Common myeloid progenitor, CD34-positive (primary cell): ENCODE data around the gene WFDC12.

ENCODE experiments used
- CTCF ChIA-PET: fragments of 350-600 bp; sonication (Branson Sonifier 250); formaldehyde crosslinking; loops from one replicate; lab custom pipeline; 2021; ENCODE audit warnings: antibody characterized with exemption; lab: Charles Lee
- POLR2A ChIA-PET: fragments of 350-600 bp; sonication (Branson Sonifier 250); formaldehyde crosslinking; loops from one replicate; lab custom pipeline; 2021; ENCODE audit warnings: antibody characterized with exemption; lab: Charles Lee
- DNase-seq, 3 donors: peaks; one replicate each; pipeline versions ENCODE4 v3.0.0 to v3.0.0-alpha.2; 2013
- H3K27ac ChIP-seq, 2 experiments: 1 replicate in 1 of 2; 2 replicates in 1 of 2; pipeline ENCODE4 v1.7.0; 2013; ENCODE audit warnings: inconsistent platforms in 2 of 2, low read length in 2 of 2, mild to moderate bottlenecking in 2 of 2, low read depth in 1 of 2, moderate library complexity in 1 of 2; ENCODE audit not compliant: severe bottlenecking in 2 of 2, insufficient read depth in 1 of 2, poor library complexity in 1 of 2
- H3K27me3 ChIP-seq, 5 experiments: replicated peaks in 2 of 5; 1 replicate in 3 of 5; 2 replicates in 2 of 5; pipeline versions ENCODE4 v1.6.1 to v1.7.0; 2013; ENCODE audit warnings: low read length in 4 of 5, mild to moderate bottlenecking in 2 of 5, moderate library complexity in 2 of 5, inconsistent platforms in 1 of 5; ENCODE audit not compliant: insufficient read depth in 5 of 5, control insufficient read depth in 4 of 5
- H3K36me3 ChIP-seq, 4 experiments: 1 replicate in 2 of 4; 2 replicates in 2 of 4; pipeline versions ENCODE4 v1.6.1 to v1.7.0; 2013; ENCODE audit warnings: low read length in 3 of 4, control low read depth in 1 of 4, mild to moderate bottlenecking in 1 of 4; ENCODE audit not compliant: control insufficient read depth in 4 of 4, insufficient read depth in 4 of 4
- H3K4me1 ChIP-seq, 4 experiments: 1 replicate in 3 of 4; 2 replicates in 1 of 4; pipeline versions ENCODE4 v1.6.1 to v1.7.1; 2013; ENCODE audit warnings: low read length in 3 of 4, mild to moderate bottlenecking in 3 of 4, control low read depth in 1 of 4, inconsistent platforms in 1 of 4, moderate library complexity in 1 of 4; ENCODE audit not compliant: control insufficient read depth in 4 of 4, insufficient read depth in 4 of 4; ENCODE audit errors: control extremely low read depth in 1 of 4
- H3K4me3 ChIP-seq, 7 experiments: 1 replicate in 4 of 7; 2 replicates in 3 of 7; pipeline versions ENCODE4 v1.5.1 to v1.7.0; 2013; ENCODE audit warnings: mild to moderate bottlenecking in 7 of 7, low read length in 6 of 7, moderate library complexity in 6 of 7, inconsistent platforms in 2 of 7, low read depth in 2 of 7, control low read depth in 1 of 7; ENCODE audit not compliant: insufficient read depth in 4 of 7, control insufficient read depth in 1 of 7; ENCODE audit errors: extremely low read depth in 1 of 7
- H3K9me3 ChIP-seq, 5 experiments: 1 replicate in 4 of 5; 2 replicates in 1 of 5; pipeline versions ENCODE4 v1.6.1 to v1.7.1; 2013; ENCODE audit warnings: low read length in 4 of 5, mild to moderate bottlenecking in 2 of 5, inconsistent platforms in 1 of 5, low read depth in 1 of 5, moderate library complexity in 1 of 5; ENCODE audit not compliant: control insufficient read depth in 4 of 5, insufficient read depth in 2 of 5; ENCODE audit errors: control extremely low read depth in 1 of 5
- WGBS: methylation state at CpG from one replicate; pipeline ENCODE4 v1.1.5; 2013; ENCODE audit not compliant: insufficient coverage; 5-methylcytosine and 5-hydroxymethylcytosine counted together

Gene WFDC12

GRCh38 chr20:45087814-45088213 lies 36.5 kb downstream of the WFDC12 start:
- peaks cover 0 to 4% (median 3%) of the 10 kb centered on the region in 5 experiments for H3K9me3 ChIP-seq
- peaks cover 0 to 12% (median 7%) of the 10 kb centered on the region in 4 experiments for H3K36me3 ChIP-seq
- no peaks in the 10 kb centered on the region for H3K27me3 ChIP-seq
- ChIA-PET POLR2A (no interaction called here), CTCF (interaction anchor here (15.5 kb wide), 1 partner anchor 37 kb away, joined by 199 read pairs; no protein-coding TSS in a partner anchor)
- H3K27ac ChIP-seq, result no peak overlapping the region
- peaks cover 0 to 3% (median 1%) of the 10 kb centered on the region in 4 experiments for H3K4me1 ChIP-seq
- DNase-seq, result no peak
- 86% methylated on average over 1 of the region's 1 CpG for WGBS
- H3K4me3 ChIP-seq, result no peak overlapping the region

- ChIA-PET POLR2A (no interaction called here), CTCF (interaction anchor here (0.6 to 15.5 kb wide), 6 partner anchors 8 to 76 kb away, joined by 3 to 199 read pairs (median 4); no protein-coding TSS in a partner anchor)
- Histone ChIP-seq H3K36me3 (peaks cover 0 to 17% (median 12%) of the 10 kb centered on the region in 4 experiments), H3K4me3 (no peak overlapping the region), H3K27me3 (no peaks in the 10 kb centered on the region), H3K9me3 (peaks cover 0 to 9% (median 6%) of the 10 kb centered on the region in 5 experiments), H3K4me1 (peaks cover 0 to 3% (median 1%) of the 10 kb centered on the region in 4 experiments), H3K27ac (no peak overlapping the region)
- 83% methylated on average over 1 of the region's 3 CpGs for WGBS
- peak in 2 of 3 donors; percentile 27 to 36 for DNase-seq
Observed at GRCh38 chr20:45087097-45087790, 37.0 kb downstream of the WFDC12 start.

- CTCF ChIA-PET, result interaction anchor here (1.3 to 15.5 kb wide), 5 partner anchors 9 to 35 kb away, joined by 3 to 199 read pairs (median 5); no protein-coding TSS in a partner anchor
- Histone ChIP-seq H3K27ac (no peak overlapping the region), H3K27me3 (no peaks in the 10 kb centered on the region), H3K36me3 (peaks cover 7 to 30% (median 21%) of the 10 kb centered on the region in 4 experiments), H3K4me3 (no peak overlapping the region), H3K9me3 (peaks cover 0 to 14% (median 6%) of the 10 kb centered on the region in 5 experiments), H3K4me1 (peaks cover 0 to 3% (median 1%) of the 10 kb centered on the region in 4 experiments)
- POLR2A ChIA-PET, result no interaction called here
- DNase-seq, result no peak
- no CpG with 5 or more reads among the region's 1 CpG for WGBS
Observed at GRCh38 chr20:45085867-45086266, 38.4 kb downstream of the WFDC12 start.

- peaks cover 0 to 14% (median 6%) of the 10 kb centered on the region in 5 experiments for H3K9me3 ChIP-seq
- no peak overlapping the region for H3K4me3 ChIP-seq
- H3K36me3 ChIP-seq, result peaks cover 7 to 36% (median 24%) of the 10 kb centered on the region in 4 experiments
- H3K27me3 ChIP-seq, result no peaks in the 10 kb centered on the region
- 86% methylated on average over 1 of the region's 2 CpGs for WGBS
- ChIA-PET POLR2A (no interaction called here), CTCF (interaction anchor here (1.4 to 15.5 kb wide), 2 partner anchors 22 to 35 kb away, joined by 3 to 199 read pairs; no protein-coding TSS in a partner anchor)
- no peak overlapping the region for H3K27ac ChIP-seq
- peak in 1 of 3 donors; percentile 13 for DNase-seq
- peaks cover 0 to 3% (median 1%) of the 10 kb centered on the region in 4 experiments for H3K4me1 ChIP-seq
Observed at GRCh38 chr20:45085289-45085688, 39.0 kb downstream of the WFDC12 start.

- H3K27me3 ChIP-seq, result no peaks in the 10 kb centered on the region
- ChIA-PET CTCF (interaction anchor here (0.6 to 2.2 kb wide), 6 partner anchors 12 to 208 kb away, joined by 3 to 15 read pairs (median 4); no protein-coding TSS in a partner anchor), POLR2A (no interaction called here)
- no peak overlapping the region for H3K4me3 ChIP-seq
- H3K36me3 ChIP-seq, result peaks cover 9 to 52% (median 29%) of the 10 kb centered on the region in 4 experiments
- no peak for DNase-seq
- no peak overlapping the region for H3K27ac ChIP-seq
- WGBS, result no CpG with 5 or more reads among the region's 1 CpG
- peaks cover 0 to 3% (median 1%) of the 10 kb centered on the region in 4 experiments for H3K4me1 ChIP-seq
- H3K9me3 ChIP-seq, result peaks cover 0 to 14% (median 6%) of the 10 kb centered on the region in 5 experiments
Observed at GRCh38 chr20:45083127-45083526, 41.1 kb downstream of the WFDC12 start.

GRCh38 chr20:45082468-45082867 lies 41.8 kb downstream of the WFDC12 start:
- no CpG with 5 or more reads among the region's 3 CpGs for WGBS
- H3K4me3 ChIP-seq, result no peak overlapping the region
- H3K4me1 ChIP-seq, result peaks cover 0 to 2% (median under 1%) of the 10 kb centered on the region in 4 experiments
- peaks cover 9 to 54% (median 30%) of the 10 kb centered on the region in 4 experiments for H3K36me3 ChIP-seq
- CTCF ChIA-PET, result interaction anchor here (1.2 to 2.2 kb wide), 4 partner anchors 14 to 209 kb away, joined by 4 to 15 read pairs (median 6); no protein-coding TSS in a partner anchor
- DNase-seq, result no peak
- no peaks in the 10 kb centered on the region for H3K27me3 ChIP-seq
- POLR2A ChIA-PET, result no interaction called here
- no peak overlapping the region for H3K27ac ChIP-seq
- peaks cover 0 to 14% (median 6%) of the 10 kb centered on the region in 5 experiments for H3K9me3 ChIP-seq
